ENCODE data around the gene FOXO6. TPM values are rescaled to one million over a fixed set of nuclear protein-coding genes. Genes with fewer than 3 reads are reported as not detected.

The FOXO6 gene
- total RNA-seq, 2 donors from 2014 or later = 3.3 to 5.0 TPM

DNA sequence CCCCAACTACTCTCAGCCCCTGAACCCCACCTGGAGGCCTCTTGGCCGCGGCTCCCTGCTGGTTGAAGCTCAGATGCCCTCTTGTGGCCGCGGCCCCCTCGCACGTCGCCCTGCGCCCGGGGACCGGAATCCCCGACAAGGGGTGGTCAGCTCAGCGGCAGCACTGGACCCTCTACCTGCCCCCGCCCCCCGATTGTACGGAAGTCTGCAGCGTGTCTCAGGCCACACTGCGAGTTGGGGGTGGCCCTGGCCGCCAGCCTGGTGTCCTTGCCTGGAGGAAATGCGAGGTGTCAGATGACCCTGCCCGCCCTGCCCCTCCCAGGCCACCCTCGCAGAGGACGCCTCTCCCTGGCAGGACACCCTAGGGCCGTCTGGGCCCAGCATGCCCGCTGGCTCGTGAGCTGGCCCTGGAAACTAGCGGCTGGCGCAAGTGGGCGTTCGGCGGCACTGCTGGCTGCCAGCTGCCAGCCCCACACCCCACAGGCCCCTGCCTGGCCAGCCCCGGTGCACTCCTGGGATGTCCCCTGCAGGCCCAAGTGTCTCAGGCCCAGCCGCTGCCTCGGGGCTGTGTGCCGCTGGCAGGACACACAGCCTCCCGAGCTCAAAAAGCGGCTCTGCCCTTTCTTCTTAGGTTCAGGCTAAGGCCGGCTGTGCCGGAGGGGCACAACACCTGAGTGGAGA, 62.4 kb downstream of the FOXO6 start:
- H3K27me3 ChIP-seq (replicated peaks; ENCODE audit: insufficient read depth) = no peaks in the 10 kb centered on the region
- H3K4me3 ChIP-seq = no peak overlapping the region
- intact Hi-C loops (cut with DNase I) = no loop called here
- 56% methylated on average over 20 of the region's 38 CpGs for WGBS
- no peaks in the 10 kb centered on the region for H3K9me3 ChIP-seq
- no peak for DNase-seq (ENCODE audit: low spot score)
- TF ChIP-seq POLR2AphosphoS5 (IDR thresholded peaks at IDR 0.05) (no peak), CTCF (IDR thresholded peaks at IDR 0.05) (peak in 2 of 4 experiments; percentile 14 to 46)
- H3K36me3 ChIP-seq = no peaks in the 10 kb centered on the region
- H3K4me1 ChIP-seq (replicated peaks) = no peaks in the 10 kb centered on the region
- no peak overlapping the region for H3K27ac ChIP-seq

- no peak for DNase-seq (ENCODE audit: low spot score)
- Histone ChIP-seq H3K4me1 (replicated peaks) (no peaks in the 10 kb centered on the region), H3K27ac (no peak overlapping the region), H3K36me3 (no peaks in the 10 kb centered on the region), H3K27me3 (replicated peaks; ENCODE audit: insufficient read depth) (no peaks in the 10 kb centered on the region), H3K4me3 (no peak overlapping the region), H3K9me3 (no peaks in the 10 kb centered on the region)
- intact Hi-C loops (cut with DNase I) = loop anchor here (5.0 kb wide), 1 partner anchor 63 kb away; no protein-coding TSS in a partner anchor
- WGBS = 91% methylated on average over 4 of the region's 4 CpGs
- TF ChIP-seq POLR2AphosphoS5 (IDR thresholded peaks at IDR 0.05) (no peak), CTCF (IDR thresholded peaks at IDR 0.05) (no peak), POLR2A (IDR thresholded peaks at IDR 0.05) (no peak)
These were observed 63.4 kb downstream of the FOXO6 start for GRCh38 chr1:41424581-41425118.

DNA sequence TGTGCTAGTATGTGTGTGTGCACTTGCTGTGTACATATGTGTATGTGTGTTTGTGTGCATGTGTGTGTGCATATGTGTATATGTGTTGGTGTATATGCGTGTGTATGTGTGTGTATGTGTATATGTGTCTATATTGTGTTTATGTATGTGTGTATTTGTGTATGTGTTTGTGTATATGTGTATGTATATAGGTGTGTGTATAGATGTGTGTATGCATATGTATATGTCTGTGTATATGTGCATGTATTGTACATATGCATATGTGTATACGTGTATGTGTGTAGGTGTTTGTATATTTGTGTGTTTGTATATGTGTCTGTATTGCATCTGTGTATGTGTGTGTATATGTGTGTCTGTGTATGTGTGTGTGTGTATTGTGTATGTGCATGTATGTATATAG, 64.1 kb downstream of the FOXO6 start:
- no peaks in the 10 kb centered on the region for H3K9me3 ChIP-seq
- no peaks in the 10 kb centered on the region for H3K27me3 ChIP-seq (replicated peaks; ENCODE audit: insufficient read depth)
- DNase-seq (ENCODE audit: low spot score) = no peak
- WGBS = 96% methylated on average over 2 of the region's 2 CpGs
- intact Hi-C loops (cut with DNase I) = loop anchor here (5.0 kb wide), 1 partner anchor 62 kb away; no protein-coding TSS in a partner anchor
- no peaks in the 10 kb centered on the region for H3K4me1 ChIP-seq (replicated peaks)
- TF ChIP-seq POLR2A (IDR thresholded peaks at IDR 0.05) (no peak), POLR2AphosphoS5 (IDR thresholded peaks at IDR 0.05) (no peak), CTCF (IDR thresholded peaks at IDR 0.05) (no peak)
- no peak overlapping the region for H3K4me3 ChIP-seq
- H3K36me3 ChIP-seq = no peaks in the 10 kb centered on the region
- H3K27ac ChIP-seq = no peak overlapping the region

- Histone ChIP-seq H3K9me3 (no peaks in the 10 kb centered on the region), H3K36me3 (no peaks in the 10 kb centered on the region), H3K27ac (no peak overlapping the region), H3K4me1 (replicated peaks) (no peaks in the 10 kb centered on the region), H3K27me3 (replicated peaks; ENCODE audit: insufficient read depth) (no peaks in the 10 kb centered on the region), H3K4me3 (no peak overlapping the region)
- TF ChIP-seq POLR2A (IDR thresholded peaks at IDR 0.05) (no peak), CTCF (IDR thresholded peaks at IDR 0.05) (no peak), POLR2AphosphoS5 (IDR thresholded peaks at IDR 0.05) (no peak)
- WGBS = 91% methylated on average over 10 of the region's 13 CpGs
- DNase-seq (ENCODE audit: low spot score) = no peak
- intact Hi-C loops (cut with DNase I) = loop anchor here (5.0 kb wide), 1 partner anchor 61 kb away; no protein-coding TSS in a partner anchor
These were observed 65.1 kb downstream of the FOXO6 start for GRCh38 chr1:41426201-41426890.

Measured in prostate gland (tissue), 2 donors.